GM13977 (cell line): Measurements from ENCODE around the gene FXYD2.
A peak's percentile ranks its signal among the peaks of the same experiment; 100 is the strongest.
"Not testable (repeated sequence)": the region's sequence is repeated elsewhere in the genome, so short reads cannot be mapped to it uniquely, and the experiment has no call there.

ENCODE experiments used
- DNase-seq: peaks from one replicate; pipeline ENCODE4 v3.0.0; 2012; ENCODE audit warnings: low spot score
- CTCF ChIP-seq: IDR thresholded peaks from 2 replicates; pipeline ENCODE4 v1.5.1; 2012; ENCODE audit warnings: mild to moderate bottlenecking, control low read depth; ENCODE audit not compliant: insufficient read depth; ENCODE audit errors: extremely low read depth, missing control alignments
- in situ Hi-C: fragments of 300-500 bp; cut with MboI; formaldehyde crosslinking; loops from one replicate; pipeline ENCODE4 v1.12.0; 2022; ENCODE audit warnings: low sequenced_read_pairs, low pct_unique_long_range_greater_than_20kb, mixed read lengths, inconsistent platforms; ENCODE audit not compliant: unreplicated experiment

The FXYD2 gene

GRCh38 chr11:117816151-117816741 lies 8.3 kb downstream of the FXYD2 start:
- no peak for DNase-seq
- in situ Hi-C loops: no loop called here
- TF ChIP-seq CTCF: no peak

GRCh38 chr11:117815262-117815803 lies 9.2 kb downstream of the FXYD2 start:
- in situ Hi-C loops: no loop called here
- peak; percentile 77 for DNase-seq
- TF ChIP-seq CTCF: no peak

- no peak for TF ChIP-seq CTCF
- peak; percentile 65 for DNase-seq
- in situ Hi-C loops: no loop called here
These were observed 9.7 kb downstream of the FXYD2 start for GRCh38 chr11:117814766-117815261.

- DNase-seq: no peak
- TF ChIP-seq CTCF: no peak
- in situ Hi-C loops: no loop called here
These were observed 10.3 kb downstream of the FXYD2 start for GRCh38 chr11:117814204-117814765.

GRCh38 chr11:117810056-117810451 lies 14.5 kb downstream of the FXYD2 start:
- in situ Hi-C loops, DNase-seq: not testable (repeated sequence)

- in situ Hi-C loops: no loop called here
- DNase-seq: no peak
- TF ChIP-seq CTCF: peak; percentile 43
These were observed 15.1 kb downstream of the FXYD2 start for GRCh38 chr11:117809236-117810055.
